HepG2 (cell line): ENCODE results near the gene CD3G. TPM values are rescaled to one million over a fixed set of nuclear protein-coding genes. Genes with fewer than 3 reads are reported as not detected.

Experiments
- CHCHD3 ChIP-seq: sonication (generic); formaldehyde crosslinking; IDR thresholded peaks from 2 replicates; pipeline ENCODE4 v1.8.0; 2022; ENCODE audit warnings: mild to moderate bottlenecking, missing genetic modification reagents, moderate library complexity
- CREB1 ChIP-seq, 2 experiments: fragments of 450-650 bp in 1 of 2; IDR thresholded peaks; 2 replicates each; pipeline ENCODE4 v1.6.1; 2016 to 2017; ENCODE audit warnings: control low read depth in 1 of 2, mild to moderate bottlenecking in 1 of 2, missing compliant biosample characterization in 1 of 2, missing genetic modification characterization in 1 of 2
- DR1 ChIP-seq: sonication (generic); formaldehyde crosslinking; IDR thresholded peaks from 2 replicates; pipeline ENCODE4 v1.8.0; 2021; ENCODE audit warnings: mild to moderate bottlenecking, missing genetic modification reagents, inconsistent platforms
- GABPB1 ChIP-seq: IDR thresholded peaks from 2 replicates; pipeline ENCODE4 v1.6.1; 2016; ENCODE audit warnings: mild to moderate bottlenecking, missing genetic modification reagents, moderate library complexity, missing compliant biosample characterization
- NFATC3 ChIP-seq: sonication (generic); formaldehyde crosslinking; IDR thresholded peaks from 2 replicates; pipeline ENCODE4 v1.5.1; 2020; ENCODE audit warnings: mild to moderate bottlenecking, missing genetic modification reagents
- RARA ChIP-seq: IDR thresholded peaks from 2 replicates; pipeline ENCODE4 v1.6.1; 2016; ENCODE audit warnings: missing genetic modification reagents, missing compliant biosample characterization
- RFXANK ChIP-seq: IDR thresholded peaks from 2 replicates; pipeline ENCODE4 v1.6.1; 2016
- SRF ChIP-seq: IDR thresholded peaks from 2 replicates; pipeline ENCODE4 v1.6.1; 2011; ENCODE audit warnings: mild to moderate bottlenecking, low read depth, low read length, moderate library complexity
- ZFP36 ChIP-seq: fragments of 150-350 bp; IDR thresholded peaks from 2 replicates; pipeline ENCODE4 v1.6.1; 2018; ENCODE audit warnings: borderline replicate concordance, low read length, low read depth; ENCODE audit not compliant: partially characterized antibody
- ZNF280B ChIP-seq: sonication (generic); formaldehyde crosslinking; IDR thresholded peaks from 2 replicates; pipeline ENCODE4 v1.5.0; 2020; ENCODE audit warnings: missing genetic modification reagents, mild to moderate bottlenecking, borderline replicate concordance
- ZNF329 ChIP-seq: sonication (generic); formaldehyde crosslinking; IDR thresholded peaks from 2 replicates; pipeline ENCODE4 v1.9.0; 2021; ENCODE audit warnings: low read depth, mild to moderate bottlenecking, missing genetic modification reagents
- ZNF337 ChIP-seq: sonication (generic); formaldehyde crosslinking; IDR thresholded peaks from 2 replicates; pipeline ENCODE4 v1.5.1; 2020; ENCODE audit warnings: missing genetic modification reagents, low read depth, mild to moderate bottlenecking, borderline replicate concordance
- ZNF350 ChIP-seq: sonication (generic); formaldehyde crosslinking; IDR thresholded peaks from 2 replicates; pipeline ENCODE4 v1.4.0; 2020; ENCODE audit warnings: mild to moderate bottlenecking, low read depth, missing genetic modification reagents, borderline replicate concordance
- ZNF570 ChIP-seq: sonication (generic); formaldehyde crosslinking; IDR thresholded peaks from 2 replicates; pipeline ENCODE4 v1.4.0; 2020; ENCODE audit warnings: mild to moderate bottlenecking, missing genetic modification reagents, borderline replicate concordance
- ZNF703 ChIP-seq: sonication (generic); formaldehyde crosslinking; IDR thresholded peaks from 2 replicates; pipeline ENCODE4 v1.5.1; 2020; ENCODE audit warnings: missing genetic modification reagents, mild to moderate bottlenecking, moderate library complexity, borderline replicate concordance
- ZNF737 ChIP-seq: sonication (generic); formaldehyde crosslinking; IDR thresholded peaks from 2 replicates; pipeline ENCODE4 v1.5.0; 2020; ENCODE audit warnings: missing genetic modification reagents, mild to moderate bottlenecking, borderline replicate concordance
- ZNF775 ChIP-seq: sonication (generic); formaldehyde crosslinking; IDR thresholded peaks from 2 replicates; pipeline ENCODE4 v1.4.0; 2020; ENCODE audit warnings: missing genetic modification reagents, mild to moderate bottlenecking, moderate library complexity, borderline replicate concordance
- polyA plus RNA-seq, 8 experiments: library from polyadenylated mRNA; depleted of rRNA in 3 of 8; stranded (reverse) in 7 of 8; unstranded in 1 of 8; fragments of >200 nt; fragmentation: Illumina TruSeq in 4 of 8; extraction: Trizol in 4 of 8; gene quantifications; 2 replicates each; pipeline versions ENCODE4 v1.2.1 to v1.2.3, GENCODE V29; 2011 to 2016; ENCODE audit warnings: low read depth in 4 of 8, missing spikeins in 1 of 8, mixed read lengths in 1 of 8; ENCODE audit not compliant: insufficient read depth in 1 of 8
- total RNA-seq, 5 experiments: library from RNA; depleted of rRNA; stranded (reverse); fragments of >200 nt; fragmentation: Illumina TruSeq; extraction: Trizol; gene quantifications; 2 replicates each; pipeline ENCODE4 v1.2.3, GENCODE V29; 2016; ENCODE audit warnings: low read depth in 1 of 5
- TF ChIP-seq, protein P1 (sequence below): sonication (generic); formaldehyde crosslinking; IDR thresholded peaks from 2 replicates; pipeline ENCODE4 v1.4.0; 2020; ENCODE audit warnings: missing genetic modification reagents, borderline replicate concordance
- TF ChIP-seq, protein P2 (sequence below): sonication (generic); formaldehyde crosslinking; IDR thresholded peaks from 2 replicates; pipeline ENCODE4 v1.4.0; 2020; ENCODE audit warnings: mild to moderate bottlenecking, missing genetic modification reagents

The CD3G gene
- total and polyA plus RNA-seq, 2 of the 13 experiments (the other 11 are each of a cell fraction or from before 2014, with no cell fraction given) = not detected

DNA sequence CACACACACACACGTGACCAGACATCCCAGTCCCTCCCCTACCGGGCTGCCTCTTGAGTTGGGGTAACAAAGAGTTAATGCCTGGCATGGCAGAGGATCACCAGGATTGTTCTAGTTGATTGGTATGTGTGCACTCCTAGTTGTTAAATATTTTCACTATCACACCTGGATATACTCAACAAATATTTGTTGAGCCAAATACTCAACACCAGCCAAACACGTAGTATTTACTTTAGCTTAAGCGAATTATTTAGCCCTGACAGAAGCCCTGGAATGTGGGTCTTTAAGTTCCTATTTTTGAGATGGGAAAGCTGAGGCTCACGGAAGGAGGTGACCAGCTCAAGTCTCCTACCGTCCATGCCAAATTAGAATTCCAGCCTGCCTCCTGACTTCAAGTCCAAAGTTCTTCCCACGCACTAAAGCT, 29.1 kb upstream of the CD3G start (continued):
- TF ChIP-seq, protein P1, sequence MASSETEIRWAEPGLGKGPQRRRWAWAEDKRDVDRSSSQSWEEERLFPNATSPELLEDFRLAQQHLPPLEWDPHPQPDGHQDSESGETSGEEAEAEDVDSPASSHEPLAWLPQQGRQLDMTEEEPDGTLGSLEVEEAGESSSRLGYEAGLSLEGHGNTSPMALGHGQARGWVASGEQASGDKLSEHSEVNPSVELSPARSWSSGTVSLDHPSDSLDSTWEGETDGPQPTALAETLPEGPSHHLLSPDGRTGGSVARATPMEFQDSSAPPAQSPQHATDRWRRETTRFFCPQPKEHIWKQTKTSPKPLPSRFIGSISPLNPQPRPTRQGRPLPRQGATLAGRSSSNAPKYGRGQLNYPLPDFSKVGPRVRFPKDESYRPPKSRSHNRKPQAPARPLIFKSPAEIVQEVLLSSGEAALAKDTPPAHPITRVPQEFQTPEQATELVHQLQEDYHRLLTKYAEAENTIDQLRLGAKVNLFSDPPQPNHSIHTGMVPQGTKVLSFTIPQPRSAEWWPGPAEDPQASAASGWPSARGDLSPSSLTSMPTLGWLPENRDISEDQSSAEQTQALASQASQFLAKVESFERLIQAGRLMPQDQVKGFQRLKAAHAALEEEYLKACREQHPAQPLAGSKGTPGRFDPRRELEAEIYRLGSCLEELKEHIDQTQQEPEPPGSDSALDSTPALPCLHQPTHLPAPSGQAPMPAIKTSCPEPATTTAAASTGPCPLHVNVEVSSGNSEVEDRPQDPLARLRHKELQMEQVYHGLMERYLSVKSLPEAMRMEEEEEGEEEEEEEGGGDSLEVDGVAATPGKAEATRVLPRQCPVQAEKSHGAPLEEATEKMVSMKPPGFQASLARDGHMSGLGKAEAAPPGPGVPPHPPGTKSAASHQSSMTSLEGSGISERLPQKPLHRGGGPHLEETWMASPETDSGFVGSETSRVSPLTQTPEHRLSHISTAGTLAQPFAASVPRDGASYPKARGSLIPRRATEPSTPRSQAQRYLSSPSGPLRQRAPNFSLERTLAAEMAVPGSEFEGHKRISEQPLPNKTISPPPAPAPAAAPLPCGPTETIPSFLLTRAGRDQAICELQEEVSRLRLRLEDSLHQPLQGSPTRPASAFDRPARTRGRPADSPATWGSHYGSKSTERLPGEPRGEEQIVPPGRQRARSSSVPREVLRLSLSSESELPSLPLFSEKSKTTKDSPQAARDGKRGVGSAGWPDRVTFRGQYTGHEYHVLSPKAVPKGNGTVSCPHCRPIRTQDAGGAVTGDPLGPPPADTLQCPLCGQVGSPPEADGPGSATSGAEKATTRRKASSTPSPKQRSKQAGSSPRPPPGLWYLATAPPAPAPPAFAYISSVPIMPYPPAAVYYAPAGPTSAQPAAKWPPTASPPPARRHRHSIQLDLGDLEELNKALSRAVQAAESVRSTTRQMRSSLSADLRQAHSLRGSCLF (CRISPR knock-in tag) = no peak
- TF ChIP-seq, protein P2, sequence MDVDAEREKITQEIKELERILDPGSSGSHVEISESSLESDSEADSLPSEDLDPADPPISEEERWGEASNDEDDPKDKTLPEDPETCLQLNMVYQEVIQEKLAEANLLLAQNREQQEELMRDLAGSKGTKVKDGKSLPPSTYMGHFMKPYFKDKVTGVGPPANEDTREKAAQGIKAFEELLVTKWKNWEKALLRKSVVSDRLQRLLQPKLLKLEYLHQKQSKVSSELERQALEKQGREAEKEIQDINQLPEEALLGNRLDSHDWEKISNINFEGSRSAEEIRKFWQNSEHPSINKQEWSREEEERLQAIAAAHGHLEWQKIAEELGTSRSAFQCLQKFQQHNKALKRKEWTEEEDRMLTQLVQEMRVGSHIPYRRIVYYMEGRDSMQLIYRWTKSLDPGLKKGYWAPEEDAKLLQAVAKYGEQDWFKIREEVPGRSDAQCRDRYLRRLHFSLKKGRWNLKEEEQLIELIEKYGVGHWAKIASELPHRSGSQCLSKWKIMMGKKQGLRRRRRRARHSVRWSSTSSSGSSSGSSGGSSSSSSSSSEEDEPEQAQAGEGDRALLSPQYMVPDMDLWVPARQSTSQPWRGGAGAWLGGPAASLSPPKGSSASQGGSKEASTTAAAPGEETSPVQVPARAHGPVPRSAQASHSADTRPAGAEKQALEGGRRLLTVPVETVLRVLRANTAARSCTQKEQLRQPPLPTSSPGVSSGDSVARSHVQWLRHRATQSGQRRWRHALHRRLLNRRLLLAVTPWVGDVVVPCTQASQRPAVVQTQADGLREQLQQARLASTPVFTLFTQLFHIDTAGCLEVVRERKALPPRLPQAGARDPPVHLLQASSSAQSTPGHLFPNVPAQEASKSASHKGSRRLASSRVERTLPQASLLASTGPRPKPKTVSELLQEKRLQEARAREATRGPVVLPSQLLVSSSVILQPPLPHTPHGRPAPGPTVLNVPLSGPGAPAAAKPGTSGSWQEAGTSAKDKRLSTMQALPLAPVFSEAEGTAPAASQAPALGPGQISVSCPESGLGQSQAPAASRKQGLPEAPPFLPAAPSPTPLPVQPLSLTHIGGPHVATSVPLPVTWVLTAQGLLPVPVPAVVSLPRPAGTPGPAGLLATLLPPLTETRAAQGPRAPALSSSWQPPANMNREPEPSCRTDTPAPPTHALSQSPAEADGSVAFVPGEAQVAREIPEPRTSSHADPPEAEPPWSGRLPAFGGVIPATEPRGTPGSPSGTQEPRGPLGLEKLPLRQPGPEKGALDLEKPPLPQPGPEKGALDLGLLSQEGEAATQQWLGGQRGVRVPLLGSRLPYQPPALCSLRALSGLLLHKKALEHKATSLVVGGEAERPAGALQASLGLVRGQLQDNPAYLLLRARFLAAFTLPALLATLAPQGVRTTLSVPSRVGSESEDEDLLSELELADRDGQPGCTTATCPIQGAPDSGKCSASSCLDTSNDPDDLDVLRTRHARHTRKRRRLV (CRISPR knock-in tag) = no peak
- TF ChIP-seq ZNF280B (no peak), RFXANK (CRISPR knock-in tag) (no peak), ZFP36 (peak; percentile 49), DR1 (CRISPR knock-in tag) (no peak), CHCHD3 (no peak), ZNF703 (CRISPR knock-in tag) (peak; percentile 46; the same call in 1 of the 2 replicates), NFATC3 (CRISPR knock-in tag) (no peak), ZNF570 (CRISPR knock-in tag) (no peak), CREB1 (IDR thresholded peaks at IDR 0.05) (no peak), CREB1 (CRISPR knock-in tag; IDR thresholded peaks at IDR 0.05) (peak; percentile 34; the same call in 1 of the 2 replicates), RARA (CRISPR knock-in tag) (no peak), ZNF329 (CRISPR knock-in tag) (no peak), ZNF775 (CRISPR knock-in tag) (no peak), ZNF337 (no peak), ZNF350 (CRISPR knock-in tag) (no peak), GABPB1 (no peak), SRF (no peak), ZNF737 (no peak)
